HFFc6 (cell line): ENCODE measurements around the gene SCOC. TPM values are rescaled to one million over a fixed set of nuclear protein-coding genes. Genes with fewer than 3 reads are reported as not detected.

Source experiments
- DNase-seq: peaks from one replicate; pipeline ENCODE4 v3.0.0-alpha.2; 2018
- H3K27ac Mint-ChIP-seq: 2 replicates; pipeline ENCODE4 v1.8.0; 2020; ENCODE audit warnings: mild to moderate bottlenecking, mixed read lengths
- H3K27me3 Mint-ChIP-seq: 2 replicates; pipeline ENCODE4 v1.8.0; 2021; ENCODE audit warnings: mild to moderate bottlenecking, moderate library complexity, mixed read lengths; ENCODE audit not compliant: insufficient read depth
- H3K36me3 Mint-ChIP-seq: 2 replicates; pipeline ENCODE4 v1.8.0; 2021; ENCODE audit warnings: low read depth, mixed read lengths
- H3K4me1 Mint-ChIP-seq: 2 replicates; pipeline ENCODE4 v1.8.0; 2020; ENCODE audit warnings: low read depth, mixed read lengths
- H3K4me3 Mint-ChIP-seq: 2 replicates; pipeline ENCODE4 v1.8.0; 2020; ENCODE audit warnings: mild to moderate bottlenecking, moderate library complexity, mixed read lengths
- H3K9me3 Mint-ChIP-seq: 2 replicates; pipeline ENCODE4 v1.8.0; 2020; ENCODE audit warnings: mild to moderate bottlenecking, mixed read lengths
- CTCF ChIP-seq: fragments of 200-600 bp; sonication (generic); IDR thresholded peaks from 2 replicates; pipeline ENCODE4 v1.5.0; 2021; ENCODE audit warnings: antibody characterized with exemption, mild to moderate bottlenecking
- total RNA-seq, 6 experiments: library from RNA; stranded (reverse); fragmentation: NEBNext Ultra II Directional; extraction: Animal tissue kit (Norgen Biotek cat#: 25700); gene quantifications; 2 replicates in 1 of 6; 3 replicates in 5 of 6; pipeline ENCODE4 v1.2.3, GENCODE V29; 2021

The SCOC gene
- total RNA-seq, 6 experiments from 2014 or later: 57.9 to 73.6 (median 68.3) TPM

GRCh38 chr4:140344101-140344500 lies 29.3 kb upstream of the SCOC start:
- H3K4me3 Mint-ChIP-seq: no peak overlapping the region
- no peak for TF ChIP-seq CTCF
- H3K4me1 Mint-ChIP-seq: no peaks in the 10 kb centered on the region
- peaks cover 23% of the 10 kb centered on the region for H3K27me3 Mint-ChIP-seq
- no peak for DNase-seq
- no peak overlapping the region for H3K27ac Mint-ChIP-seq
- no peaks in the 10 kb centered on the region for H3K9me3 Mint-ChIP-seq
- no peaks in the 10 kb centered on the region for H3K36me3 Mint-ChIP-seq

- no peak for TF ChIP-seq CTCF
- Mint-ChIP-seq H3K9me3 (no peaks in the 10 kb centered on the region), H3K4me1 (no peaks in the 10 kb centered on the region), H3K36me3 (no peaks in the 10 kb centered on the region), H3K4me3 (no peak overlapping the region), H3K27ac (no peak overlapping the region), H3K27me3 (peaks cover 29% of the 10 kb centered on the region)
- DNase-seq: no peak
Measured at GRCh38 chr4:140344621-140345020, 28.8 kb upstream of the SCOC start.

- no peak for TF ChIP-seq CTCF
- DNase-seq: no peak
- Mint-ChIP-seq H3K27me3 (peaks cover 31% of the 10 kb centered on the region), H3K4me1 (no peaks in the 10 kb centered on the region), H3K4me3 (no peak overlapping the region), H3K9me3 (no peaks in the 10 kb centered on the region), H3K36me3 (no peaks in the 10 kb centered on the region), H3K27ac (no peak overlapping the region)
Measured at GRCh38 chr4:140346136-140346535, 27.3 kb upstream of the SCOC start.

- H3K4me3 Mint-ChIP-seq: no peak overlapping the region
- H3K27me3 Mint-ChIP-seq: peaks cover 30% of the 10 kb centered on the region
- H3K4me1 Mint-ChIP-seq: no peaks in the 10 kb centered on the region
- no peak overlapping the region for H3K27ac Mint-ChIP-seq
- no peak for DNase-seq
- no peaks in the 10 kb centered on the region for H3K36me3 Mint-ChIP-seq
- no peak for TF ChIP-seq CTCF
- H3K9me3 Mint-ChIP-seq: no peaks in the 10 kb centered on the region
Measured at GRCh38 chr4:140349816-140350215, 23.6 kb upstream of the SCOC start.

GRCh38 chr4:140351093-140352075 lies 22.1 kb upstream of the SCOC start:
- H3K27me3 Mint-ChIP-seq: peaks cover 30% of the 10 kb centered on the region
- no peaks in the 10 kb centered on the region for H3K36me3 Mint-ChIP-seq
- TF ChIP-seq CTCF: no peak
- H3K9me3 Mint-ChIP-seq: no peaks in the 10 kb centered on the region
- no peak overlapping the region for H3K4me3 Mint-ChIP-seq
- H3K27ac Mint-ChIP-seq: no peak overlapping the region
- DNase-seq: no peak
- no peaks in the 10 kb centered on the region for H3K4me1 Mint-ChIP-seq
